Keratinocyte (primary cell): ENCODE measurements around the gene HS3ST3B1.

Experiments
- EZH2 ChIP-seq: IDR thresholded peaks from one replicate; pipeline ENCODE4 v1.6.1; 2012; ENCODE audit warnings: inconsistent platforms, mild to moderate bottlenecking, low read length, moderate library complexity
- TF ChIP-seq, protein P1 (sequence below), 3 experiments: IDR thresholded peaks in 1 of 3; conservative IDR thresholded peaks in 1 of 3; optimal IDR thresholded peaks in 1 of 3; 2 replicates in 2 of 3; 3 replicates in 1 of 3; pipeline versions ENCODE3 to v1.5.1; 2011; ENCODE audit warnings: low read length in 3 of 3, mild to moderate bottlenecking in 3 of 3, moderate library complexity in 2 of 3, control low read depth in 1 of 3, inconsistent platforms in 1 of 3; ENCODE audit not compliant: insufficient read depth in 2 of 3; ENCODE audit errors: extremely low read depth in 1 of 3

DNA sequence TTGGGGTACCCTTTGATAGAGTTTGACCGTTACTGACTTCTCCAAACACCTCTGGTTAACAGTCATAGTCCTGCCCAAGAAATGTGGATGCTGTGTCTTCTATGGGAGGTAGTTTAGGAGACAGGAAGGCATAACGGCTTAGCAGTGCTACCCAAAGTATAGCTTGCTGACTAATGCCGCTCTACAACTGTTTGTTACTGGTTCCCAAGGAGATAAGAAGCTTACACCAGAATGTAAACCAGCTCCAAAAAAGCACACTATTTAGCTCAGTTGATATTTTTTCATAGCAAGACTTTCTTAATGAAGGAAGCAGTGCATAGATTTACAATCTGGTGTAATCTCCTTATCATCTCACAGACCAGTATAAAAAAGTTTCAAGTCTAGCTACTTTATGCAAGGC, 95.7 kb downstream of the HS3ST3B1 start:
- TF ChIP-seq EZH2, result no peak
- TF ChIP-seq, protein P1, sequence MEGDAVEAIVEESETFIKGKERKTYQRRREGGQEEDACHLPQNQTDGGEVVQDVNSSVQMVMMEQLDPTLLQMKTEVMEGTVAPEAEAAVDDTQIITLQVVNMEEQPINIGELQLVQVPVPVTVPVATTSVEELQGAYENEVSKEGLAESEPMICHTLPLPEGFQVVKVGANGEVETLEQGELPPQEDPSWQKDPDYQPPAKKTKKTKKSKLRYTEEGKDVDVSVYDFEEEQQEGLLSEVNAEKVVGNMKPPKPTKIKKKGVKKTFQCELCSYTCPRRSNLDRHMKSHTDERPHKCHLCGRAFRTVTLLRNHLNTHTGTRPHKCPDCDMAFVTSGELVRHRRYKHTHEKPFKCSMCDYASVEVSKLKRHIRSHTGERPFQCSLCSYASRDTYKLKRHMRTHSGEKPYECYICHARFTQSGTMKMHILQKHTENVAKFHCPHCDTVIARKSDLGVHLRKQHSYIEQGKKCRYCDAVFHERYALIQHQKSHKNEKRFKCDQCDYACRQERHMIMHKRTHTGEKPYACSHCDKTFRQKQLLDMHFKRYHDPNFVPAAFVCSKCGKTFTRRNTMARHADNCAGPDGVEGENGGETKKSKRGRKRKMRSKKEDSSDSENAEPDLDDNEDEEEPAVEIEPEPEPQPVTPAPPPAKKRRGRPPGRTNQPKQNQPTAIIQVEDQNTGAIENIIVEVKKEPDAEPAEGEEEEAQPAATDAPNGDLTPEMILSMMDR (optimal IDR thresholded peaks at IDR 0.05 in 1 of 3, IDR thresholded peaks at IDR 0.05 in 1 of 3, conservative IDR thresholded peaks at IDR 0.05 in 1 of 3; ENCODE audit: extremely low read depth in 1 of 3, insufficient read depth in 2 of 3, low read length in 3 of 3), result no peak
